HEK293T (cell line): ENCODE measurements around the gene SEMA4D.

Experiments
- BHLHE40 ChIP-seq: fragments of 450-650 bp; IDR thresholded peaks from 2 replicates; pipeline ENCODE4 v1.6.1; 2016; ENCODE audit warnings: mild to moderate bottlenecking, moderate library complexity, borderline replicate concordance
- CTBP1 ChIP-seq: fragments of 450-650 bp; IDR thresholded peaks from 2 replicates; pipeline ENCODE4 v1.6.1; 2016; ENCODE audit warnings: borderline replicate concordance
- FOXK2 ChIP-seq: fragments of 450-650 bp; IDR thresholded peaks from 2 replicates; pipeline ENCODE4 v1.6.1; 2016; ENCODE audit warnings: mild to moderate bottlenecking
- FOXM1 ChIP-seq: fragments of 450-650 bp; IDR thresholded peaks from 2 replicates; pipeline ENCODE4 v1.6.1; 2017; ENCODE audit warnings: mild to moderate bottlenecking, borderline replicate concordance
- L3MBTL2 ChIP-seq: fragments of 450-650 bp; conservative IDR thresholded peaks from 2 replicates; pipeline ENCODE4 v1.6.1; 2016; ENCODE audit warnings: mild to moderate bottlenecking
- NFRKB ChIP-seq: fragments of 450-650 bp; IDR thresholded peaks from 2 replicates; pipeline ENCODE4 v1.6.1; 2016; ENCODE audit warnings: mild to moderate bottlenecking, moderate library complexity
- SP1 ChIP-seq: fragments of 450-650 bp; IDR thresholded peaks from 2 replicates; pipeline ENCODE4 v1.6.1; 2017
- SUZ12 ChIP-seq: fragments of 450-650 bp; IDR thresholded peaks from 2 replicates; pipeline ENCODE4 v1.6.1; 2016; ENCODE audit warnings: mild to moderate bottlenecking
- TARDBP ChIP-seq: fragments of 450-650 bp; IDR thresholded peaks from 2 replicates; pipeline ENCODE4 v1.6.1; 2016
- TF ChIP-seq, protein P1 (sequence below): fragments of 450-650 bp; IDR thresholded peaks from 2 replicates; pipeline ENCODE4 v1.6.1; 2016

DNA sequence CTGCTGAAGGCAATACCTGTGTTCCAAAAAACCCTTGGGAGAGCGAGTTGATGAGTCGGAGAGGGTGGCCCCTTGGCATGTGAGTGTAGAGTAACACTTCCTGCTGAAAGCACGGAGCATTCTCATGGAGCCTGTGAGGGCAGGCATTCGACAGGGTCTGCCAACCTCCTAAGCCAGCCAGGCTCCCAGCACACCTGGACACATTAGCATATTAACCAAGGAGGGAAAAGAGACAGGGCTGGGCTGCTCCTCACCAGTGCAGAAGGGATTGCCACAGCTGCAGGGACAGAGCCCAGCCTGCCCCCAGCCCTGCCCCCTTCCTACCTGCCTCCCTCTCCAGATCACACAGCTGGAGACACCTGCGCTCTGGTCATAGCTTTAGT is 46.4 kb upstream of the SEMA4D start:
- TF ChIP-seq, protein P1, sequence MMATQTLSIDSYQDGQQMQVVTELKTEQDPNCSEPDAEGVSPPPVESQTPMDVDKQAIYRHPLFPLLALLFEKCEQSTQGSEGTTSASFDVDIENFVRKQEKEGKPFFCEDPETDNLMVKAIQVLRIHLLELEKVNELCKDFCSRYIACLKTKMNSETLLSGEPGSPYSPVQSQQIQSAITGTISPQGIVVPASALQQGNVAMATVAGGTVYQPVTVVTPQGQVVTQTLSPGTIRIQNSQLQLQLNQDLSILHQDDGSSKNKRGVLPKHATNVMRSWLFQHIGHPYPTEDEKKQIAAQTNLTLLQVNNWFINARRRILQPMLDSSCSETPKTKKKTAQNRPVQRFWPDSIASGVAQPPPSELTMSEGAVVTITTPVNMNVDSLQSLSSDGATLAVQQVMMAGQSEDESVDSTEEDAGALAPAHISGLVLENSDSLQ, result no peak
- no peak for TF ChIP-seq L3MBTL2
- TF ChIP-seq NFRKB, result no peak
- no peak for TF ChIP-seq BHLHE40
- no peak for TF ChIP-seq TARDBP
- TF ChIP-seq FOXM1, result no peak
- TF ChIP-seq CTBP1, result no peak
- TF ChIP-seq SP1, result no peak
- TF ChIP-seq SUZ12, result no peak
- TF ChIP-seq FOXK2, result no peak
